ENCODE data around the gene GALNT2.

GALNT2 gene

GRCh38 chr1:230136453-230137336, 69.7 kb downstream of the GALNT2 start:
- no peak for DNase-seq

- no peak for DNase-seq
These were observed 70.3 kb downstream of the GALNT2 start for GRCh38 chr1:230137337-230137815.

GRCh38 chr1:230138561-230139239, 71.7 kb downstream of the GALNT2 start:
- DNase-seq = no peak

GRCh38 chr1:230139315-230139714, 72.3 kb downstream of the GALNT2 start:
- DNase-seq = no peak

GRCh38 chr1:230139741-230140140, 72.7 kb downstream of the GALNT2 start:
- no peak for DNase-seq

- DNase-seq = no peak
These were observed 73.4 kb downstream of the GALNT2 start for GRCh38 chr1:230140221-230141020.

- no peak for DNase-seq
These were observed 74.1 kb downstream of the GALNT2 start for GRCh38 chr1:230141021-230141648.

- DNase-seq = no peak
These were observed 75.0 kb downstream of the GALNT2 start for GRCh38 chr1:230141797-230142607.

- no peak for DNase-seq
These were observed 75.7 kb downstream of the GALNT2 start for GRCh38 chr1:230142608-230143210.

- DNase-seq = no peak
These were observed 76.5 kb downstream of the GALNT2 start for GRCh38 chr1:230143534-230143933.

- no peak for DNase-seq
These were observed 77.1 kb downstream of the GALNT2 start for GRCh38 chr1:230144010-230144614.

- DNase-seq = no peak
These were observed 77.9 kb downstream of the GALNT2 start for GRCh38 chr1:230144758-230145504.

- peak; percentile 61 for DNase-seq
These were observed 78.5 kb downstream of the GALNT2 start for GRCh38 chr1:230145505-230145899.

- DNase-seq = no peak
These were observed 79.0 kb downstream of the GALNT2 start for GRCh38 chr1:230145953-230146476.

- no peak for DNase-seq
These were observed 79.7 kb downstream of the GALNT2 start for GRCh38 chr1:230146709-230147108.

- DNase-seq = no peak
These were observed 80.5 kb downstream of the GALNT2 start for GRCh38 chr1:230147253-230148125.

- no peak for DNase-seq
These were observed 81.2 kb downstream of the GALNT2 start for GRCh38 chr1:230148126-230148652.

- no peak for DNase-seq
These were observed 81.9 kb downstream of the GALNT2 start for GRCh38 chr1:230148768-230149469.

Measured in NCI-H1105 treated with DMSO at 0.1 percent for 48 hours (cell line).